GM13977 (cell line): ENCODE data around the gene HES7.
"Not testable (repeated sequence)": the region's sequence is repeated elsewhere in the genome, so short reads cannot be mapped to it uniquely, and the experiment has no call there.

Source experiments
- DNase-seq: peaks from one replicate; pipeline ENCODE4 v3.0.0; 2012; ENCODE audit warnings: low spot score
- in situ Hi-C: fragments of 300-500 bp; cut with MboI; formaldehyde crosslinking; loops from one replicate; pipeline ENCODE4 v1.12.0; 2022; ENCODE audit warnings: low sequenced_read_pairs, low pct_unique_long_range_greater_than_20kb, mixed read lengths, inconsistent platforms; ENCODE audit not compliant: unreplicated experiment
- TF ChIP-seq, protein P1 (sequence below): IDR thresholded peaks from 2 replicates; pipeline ENCODE4 v1.5.1; 2012; ENCODE audit warnings: mild to moderate bottlenecking, control low read depth; ENCODE audit not compliant: insufficient read depth; ENCODE audit errors: extremely low read depth, missing control alignments

Gene HES7

DNA sequence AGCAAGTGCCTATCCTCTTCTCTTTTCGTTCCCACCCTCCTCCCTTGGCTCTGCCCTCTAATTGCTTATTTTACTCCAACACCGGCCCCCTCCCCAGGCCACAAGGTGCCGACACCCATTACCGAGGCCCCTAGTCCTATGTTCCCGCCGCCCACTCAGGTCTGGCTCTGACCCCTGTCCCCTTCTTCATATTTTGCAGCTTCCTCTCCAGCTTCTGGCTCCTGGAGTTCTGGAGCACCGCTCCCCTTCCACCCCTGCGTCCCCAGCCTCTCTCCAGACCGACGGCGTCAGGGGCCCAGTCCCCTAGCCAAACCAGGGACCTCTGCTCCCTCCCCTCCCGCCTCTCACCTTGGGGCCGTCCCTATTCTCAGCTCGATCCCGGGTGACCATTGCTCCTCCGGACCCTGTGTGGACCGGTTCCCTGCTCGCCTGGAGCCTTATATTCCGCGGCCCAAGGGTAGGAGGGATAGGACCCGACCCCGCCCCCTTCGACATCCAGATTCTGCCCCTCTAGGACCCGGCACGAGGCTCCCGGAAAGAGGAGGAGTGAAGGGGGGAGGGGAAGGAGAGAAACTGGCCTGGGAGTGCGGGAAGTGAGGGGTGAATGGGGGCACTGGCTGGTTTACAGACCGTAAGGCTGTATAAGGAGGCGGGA is at the start of gene HES7:
HES7 (minus strand) TSS at position 412 of the 655 bp plus-strand sequence; CDS start at position 390, 22 bp downstream.
- DNase-seq = no peak
- TF ChIP-seq, protein P1, sequence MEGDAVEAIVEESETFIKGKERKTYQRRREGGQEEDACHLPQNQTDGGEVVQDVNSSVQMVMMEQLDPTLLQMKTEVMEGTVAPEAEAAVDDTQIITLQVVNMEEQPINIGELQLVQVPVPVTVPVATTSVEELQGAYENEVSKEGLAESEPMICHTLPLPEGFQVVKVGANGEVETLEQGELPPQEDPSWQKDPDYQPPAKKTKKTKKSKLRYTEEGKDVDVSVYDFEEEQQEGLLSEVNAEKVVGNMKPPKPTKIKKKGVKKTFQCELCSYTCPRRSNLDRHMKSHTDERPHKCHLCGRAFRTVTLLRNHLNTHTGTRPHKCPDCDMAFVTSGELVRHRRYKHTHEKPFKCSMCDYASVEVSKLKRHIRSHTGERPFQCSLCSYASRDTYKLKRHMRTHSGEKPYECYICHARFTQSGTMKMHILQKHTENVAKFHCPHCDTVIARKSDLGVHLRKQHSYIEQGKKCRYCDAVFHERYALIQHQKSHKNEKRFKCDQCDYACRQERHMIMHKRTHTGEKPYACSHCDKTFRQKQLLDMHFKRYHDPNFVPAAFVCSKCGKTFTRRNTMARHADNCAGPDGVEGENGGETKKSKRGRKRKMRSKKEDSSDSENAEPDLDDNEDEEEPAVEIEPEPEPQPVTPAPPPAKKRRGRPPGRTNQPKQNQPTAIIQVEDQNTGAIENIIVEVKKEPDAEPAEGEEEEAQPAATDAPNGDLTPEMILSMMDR = no peak
- in situ Hi-C loops = no loop called here

DNA sequence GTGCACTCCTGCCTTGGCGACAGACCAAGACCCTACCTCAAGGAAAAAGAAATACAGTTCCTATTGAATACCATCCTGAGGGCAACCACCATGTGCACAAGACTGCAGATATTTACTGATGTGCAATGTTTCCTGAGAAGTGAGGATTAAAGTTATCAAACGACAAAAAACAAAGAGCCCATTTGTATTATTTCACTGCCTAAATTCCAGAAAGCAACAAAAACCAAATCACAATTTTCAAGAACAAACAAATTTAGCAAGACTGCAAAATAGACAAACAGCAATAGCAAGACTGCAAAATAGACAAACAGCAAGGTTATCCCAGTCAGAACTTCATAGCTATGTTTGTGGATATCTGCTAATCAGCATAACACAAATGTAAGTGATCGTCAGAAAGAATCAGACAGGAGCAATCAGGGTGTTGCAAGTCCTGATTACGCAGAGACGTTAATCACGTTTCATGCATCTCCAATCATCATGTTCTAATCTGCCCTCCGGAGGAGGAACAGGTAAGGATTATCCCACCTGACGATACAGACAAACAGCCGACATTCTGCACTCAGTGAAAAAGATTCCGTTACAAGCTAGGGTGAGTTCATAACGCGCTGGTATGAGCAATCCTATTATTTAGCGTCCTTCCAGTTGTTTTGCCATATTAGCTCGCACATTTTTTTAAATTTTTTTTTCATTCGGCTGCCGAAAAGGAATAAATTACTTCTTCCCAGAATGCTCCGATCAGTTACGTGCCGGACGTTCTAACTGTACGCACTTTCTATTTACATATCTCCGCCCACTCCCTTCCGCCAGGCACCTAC is 49.4 kb upstream of the HES7 start:
- DNase-seq = peak; percentile 89
- TF ChIP-seq, protein P1 = no peak
- in situ Hi-C loops = no loop called here

DNA sequence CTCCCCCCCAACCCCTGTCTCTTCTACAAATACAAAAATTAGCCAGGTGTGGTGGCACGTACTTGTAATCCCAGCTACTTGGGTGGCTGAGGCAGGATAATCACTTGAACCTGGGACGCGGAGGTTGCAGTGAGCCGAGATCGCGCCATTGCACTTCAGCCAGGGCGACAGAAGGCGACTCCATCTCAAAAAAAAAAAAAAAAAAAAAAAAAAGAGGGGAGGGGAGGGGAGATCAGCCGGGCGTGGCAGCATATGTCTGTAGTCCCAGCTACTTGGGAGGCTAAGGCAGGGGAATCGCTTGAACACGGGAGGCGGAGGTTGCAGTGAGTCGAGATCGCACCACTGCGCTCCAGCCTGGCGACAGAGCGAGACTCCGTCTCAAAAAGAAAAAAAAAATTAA is 46.3 kb upstream of the HES7 start:
- in situ Hi-C loops, DNase-seq: not testable (repeated sequence)

DNA sequence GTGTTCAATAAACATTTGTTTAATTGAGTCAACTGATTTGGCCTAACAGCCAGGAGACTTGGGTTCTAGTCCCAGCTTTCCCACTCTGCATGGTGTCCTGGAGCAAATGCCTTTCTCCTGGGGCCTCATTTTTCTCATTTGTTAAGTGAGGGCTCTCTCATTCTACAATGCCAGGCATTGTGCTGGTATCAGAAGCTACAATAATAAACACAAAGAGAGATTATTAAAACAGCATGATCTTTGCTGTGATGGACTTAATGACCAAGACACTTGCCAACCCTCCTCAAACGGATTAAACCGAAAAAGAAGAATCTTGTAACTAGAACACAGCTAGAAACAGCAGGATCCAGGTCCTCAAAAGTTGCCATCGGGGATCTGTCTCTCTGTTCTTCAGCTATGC is 43.6 kb upstream of the HES7 start:
- TF ChIP-seq, protein P1 = no peak
- in situ Hi-C loops = no loop called here
- DNase-seq = no peak

DNA sequence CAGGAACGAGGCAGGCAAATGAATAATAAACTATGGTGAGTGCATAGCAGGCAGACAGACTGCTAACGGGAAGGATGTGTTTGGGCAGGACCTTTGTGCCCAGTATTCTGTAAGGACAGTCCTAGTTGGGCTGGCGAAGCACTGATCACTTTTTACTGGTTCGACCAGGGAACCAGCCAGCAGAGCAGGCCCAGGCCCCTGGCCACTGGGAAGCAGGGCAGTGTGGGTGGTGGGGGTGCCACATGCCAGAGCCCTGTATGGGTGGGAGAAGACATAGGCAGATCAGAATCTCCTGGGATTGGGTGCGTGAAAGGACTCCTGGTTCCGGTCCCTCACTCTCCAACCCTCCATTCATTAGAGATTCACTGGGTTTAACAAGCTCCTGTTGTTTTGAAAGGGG is 42.8 kb upstream of the HES7 start:
- DNase-seq = no peak
- in situ Hi-C loops = no loop called here
- TF ChIP-seq, protein P1 = no peak

DNA sequence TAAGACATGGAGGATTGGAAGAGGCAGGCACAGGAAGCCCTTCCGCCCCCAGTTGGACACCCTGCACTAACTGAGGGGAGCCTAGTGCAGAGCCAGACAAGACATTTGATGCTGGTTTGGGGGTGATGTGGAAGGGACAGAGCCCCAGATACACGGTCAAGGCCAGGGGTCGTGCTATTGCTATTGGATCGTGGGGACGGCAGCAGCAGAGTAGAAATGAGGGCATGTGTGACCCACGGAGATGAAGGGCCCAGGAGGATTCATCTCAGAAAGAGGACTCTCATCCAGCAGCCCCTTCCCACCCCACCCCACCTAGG is 40.9 kb upstream of the HES7 start:
- in situ Hi-C loops = no loop called here
- no peak for DNase-seq

More for the DNA sequence above, 40.9 kb upstream of the HES7 start:
- TF ChIP-seq, protein P1 = no peak
